GM12891 (cell line): Measurements from ENCODE around the gene ATP10D.

Experiments used
- POLR2A ChIP-seq: IDR thresholded peaks from 2 replicates; pipeline ENCODE4 v1.6.1; 2011; ENCODE audit warnings: low read depth, low read length, control low read depth
- POLR2AphosphoS5 ChIP-seq: IDR thresholded peaks from 2 replicates; pipeline ENCODE4 v1.6.1; 2011; ENCODE audit warnings: low read depth, low read length, control low read depth
- POU2F2 ChIP-seq: IDR thresholded peaks from 2 replicates; pipeline ENCODE4 v1.6.1; 2011; ENCODE audit warnings: low read depth, mild to moderate bottlenecking, control low read depth, low read length, moderate library complexity
- TAF1 ChIP-seq: IDR thresholded peaks from 2 replicates; pipeline ENCODE4 v1.6.1; 2011; ENCODE audit warnings: low read depth, low read length, control low read depth

- TF ChIP-seq POLR2A (no peak), TAF1 (no peak), POLR2AphosphoS5 (no peak), POU2F2 (no peak)
Observed at GRCh38 chr4:47505666-47506065, 20.6 kb downstream of the ATP10D start.
